Testis (tissue), 2 donors: ENCODE results near the gene PPA1.

Source experiments
- CTCF ChIP-seq, 3 experiments: fragments of 450-650 bp in 2 of 3; fragments of 200-600 bp in 1 of 3; sonication (generic) in 1 of 3; IDR thresholded peaks; one replicate each; pipeline ENCODE4 v1.5.1; 2016 to 2019; ENCODE audit warnings: antibody characterized with exemption in 3 of 3, mild to moderate bottlenecking in 2 of 3, moderate library complexity in 1 of 3
- POLR2A ChIP-seq: fragments of 450-650 bp; IDR thresholded peaks from one replicate; pipeline ENCODE4 v1.6.1; 2017; ENCODE audit warnings: antibody characterized with exemption, mild to moderate bottlenecking, moderate library complexity

DNA sequence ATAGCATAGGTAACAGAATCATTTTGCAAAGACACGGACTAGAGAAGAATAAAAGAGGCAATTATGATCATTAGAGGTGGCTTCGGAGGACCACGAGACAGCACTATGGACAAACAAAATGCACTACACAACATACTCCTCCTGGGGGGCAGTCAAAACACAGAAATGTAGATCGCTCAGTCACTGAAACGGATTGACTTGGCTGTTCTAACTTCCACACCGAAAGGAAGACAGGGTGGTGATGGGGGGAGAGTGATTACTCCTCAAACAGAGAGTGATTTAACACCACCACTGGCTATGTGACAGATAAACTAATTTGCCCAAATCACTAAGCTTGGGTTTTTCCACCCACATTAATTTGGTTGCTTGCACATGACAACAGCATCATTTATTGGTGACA, 14.1 kb upstream of the PPA1 start:
- TF ChIP-seq CTCF (IDR thresholded peaks at IDR 0.05) (no peak), POLR2A (no peak)
